ENCODE results near the gene TP53TG3.
"Not testable (repeated sequence)": the region's sequence is repeated elsewhere in the genome, so short reads cannot be mapped to it uniquely, and the experiment has no call there.

- TF ChIP-seq, protein P1, sequence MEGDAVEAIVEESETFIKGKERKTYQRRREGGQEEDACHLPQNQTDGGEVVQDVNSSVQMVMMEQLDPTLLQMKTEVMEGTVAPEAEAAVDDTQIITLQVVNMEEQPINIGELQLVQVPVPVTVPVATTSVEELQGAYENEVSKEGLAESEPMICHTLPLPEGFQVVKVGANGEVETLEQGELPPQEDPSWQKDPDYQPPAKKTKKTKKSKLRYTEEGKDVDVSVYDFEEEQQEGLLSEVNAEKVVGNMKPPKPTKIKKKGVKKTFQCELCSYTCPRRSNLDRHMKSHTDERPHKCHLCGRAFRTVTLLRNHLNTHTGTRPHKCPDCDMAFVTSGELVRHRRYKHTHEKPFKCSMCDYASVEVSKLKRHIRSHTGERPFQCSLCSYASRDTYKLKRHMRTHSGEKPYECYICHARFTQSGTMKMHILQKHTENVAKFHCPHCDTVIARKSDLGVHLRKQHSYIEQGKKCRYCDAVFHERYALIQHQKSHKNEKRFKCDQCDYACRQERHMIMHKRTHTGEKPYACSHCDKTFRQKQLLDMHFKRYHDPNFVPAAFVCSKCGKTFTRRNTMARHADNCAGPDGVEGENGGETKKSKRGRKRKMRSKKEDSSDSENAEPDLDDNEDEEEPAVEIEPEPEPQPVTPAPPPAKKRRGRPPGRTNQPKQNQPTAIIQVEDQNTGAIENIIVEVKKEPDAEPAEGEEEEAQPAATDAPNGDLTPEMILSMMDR (conservative IDR thresholded peaks at IDR 0.05; ENCODE audit: low read depth, low read length) = not testable (repeated sequence)
- TF ChIP-seq EZH2 (IDR thresholded peaks at IDR 0.05; ENCODE audit: low read length, unreplicated experiment) = not testable (repeated sequence)
Measured at GRCh38 chr16:32647562-32647961, 28.4 kb downstream of the TP53TG3 start.

Data from PC-3 (cell line).